Retinal pigment epithelial cell (primary cell): ENCODE measurements around the gene ACVR1C.
A peak's percentile ranks its signal among the peaks of the same experiment; 100 is the strongest.

Experiments used
- DNase-seq: peaks from one replicate; pipeline ENCODE4 v3.0.0-alpha.2; 2010; ENCODE audit warnings: low read depth
- H3K4me3 ChIP-seq: 2 replicates; pipeline ENCODE4 v1.5.1; 2011; ENCODE audit warnings: mild to moderate bottlenecking, low read length, control low read depth, moderate library complexity
- CTCF ChIP-seq: conservative IDR thresholded peaks from 2 replicates; pipeline ENCODE4 v1.5.1; 2011; ENCODE audit warnings: low read depth, low read length, control low read depth, inconsistent platforms

ACVR1C gene

GRCh38 chr2:157628477-157629415 is at the start of gene ACVR1C:
TSS of gene ACVR1C (minus strand) at chr2:157628864. CDS start at chr2:157628644, 220 bp downstream.
- peak; percentile 79 for TF ChIP-seq CTCF
- peak within 1 kb of the TSS; percentile 64 for H3K4me3 ChIP-seq
- peak; percentile 60 for DNase-seq

- no peak for TF ChIP-seq CTCF
- no peak for DNase-seq
- no peak overlapping the region for H3K4me3 ChIP-seq
Measured at GRCh38 chr2:157677941-157678340, 49.3 kb upstream of the ACVR1C start.

GRCh38 chr2:157672129-157672528 is 43.5 kb upstream of the ACVR1C start:
- TF ChIP-seq CTCF, result no peak
- no peak overlapping the region for H3K4me3 ChIP-seq
- no peak for DNase-seq

GRCh38 chr2:157662401-157662800 is 33.7 kb upstream of the ACVR1C start:
- DNase-seq, result peak; percentile 82
- H3K4me3 ChIP-seq, result no peak overlapping the region

GRCh38 chr2:157661776-157662175 is 33.1 kb upstream of the ACVR1C start:
- no peak for DNase-seq
- no peak overlapping the region for H3K4me3 ChIP-seq
- no peak for TF ChIP-seq CTCF

More at GRCh38 chr2:157662401-157662800, 33.7 kb upstream of the ACVR1C start:
- TF ChIP-seq CTCF, result no peak

- TF ChIP-seq CTCF, result no peak
- no peak for DNase-seq
- H3K4me3 ChIP-seq, result no peak overlapping the region
Measured at GRCh38 chr2:157657858-157658257, 29.2 kb upstream of the ACVR1C start.

- no peak for DNase-seq
- no peak overlapping the region for H3K4me3 ChIP-seq
- TF ChIP-seq CTCF, result no peak
Measured at GRCh38 chr2:157657101-157657500, 28.4 kb upstream of the ACVR1C start.
